Transverse colon (tissue), 4 donors: ENCODE data around the gene ZCCHC4. TPM values are rescaled to one million over a fixed set of nuclear protein-coding genes. Genes with fewer than 3 reads are reported as not detected.

Experiments used
- DNase-seq: peaks from one replicate; pipeline ENCODE4 v3.0.0-alpha.2; 2019
- H3K27ac ChIP-seq, 4 donors: fragments of 200-600 bp; sonication (generic); 2 replicates each; pipeline ENCODE4 v1.5.1; 2016 to 2018; ENCODE audit warnings: inconsistent platforms in 4 of 4
- H3K27me3 ChIP-seq: fragments of 200-600 bp; sonication (generic); 2 replicates; pipeline ENCODE4 v1.5.1; 2017; ENCODE audit warnings: inconsistent platforms
- H3K36me3 ChIP-seq, 4 donors: fragments of 200-600 bp; sonication (generic); 2 replicates each; pipeline ENCODE4 v1.5.1; 2017 to 2019; ENCODE audit warnings: inconsistent platforms in 4 of 4
- H3K4me1 ChIP-seq, 4 donors: fragments of 200-600 bp; sonication (generic); 2 replicates each; pipeline ENCODE4 v1.5.1; 2017 to 2020; ENCODE audit warnings: inconsistent platforms in 4 of 4
- H3K4me3 ChIP-seq, 4 donors: fragments of 200-600 bp; sonication (generic); 1 replicate in 1 of 4; 2 replicates in 3 of 4; pipeline versions ENCODE4 v1.5.1 to v1.6.1; 2017 to 2019; ENCODE audit warnings: inconsistent platforms in 4 of 4
- H3K9me3 ChIP-seq, 2 donors: fragments of 200-600 bp; sonication (generic); 2 replicates each; pipeline ENCODE4 v1.5.1; 2017 to 2019; ENCODE audit warnings: inconsistent platforms in 2 of 2
- CTCF ChIP-seq, 5 experiments: fragments of 200-600 bp in 3 of 5; fragments of 450-650 bp in 2 of 5; sonication (generic) in 3 of 5; IDR thresholded peaks; 1 replicate in 2 of 5; 2 replicates in 3 of 5; pipeline ENCODE4 v1.5.1; 2016 to 2017; ENCODE audit warnings: antibody characterized with exemption in 5 of 5, inconsistent platforms in 3 of 5, mild to moderate bottlenecking in 2 of 5, moderate library complexity in 1 of 5
- EP300 ChIP-seq: sonication (generic); formaldehyde crosslinking; IDR thresholded peaks from one replicate; pipeline ENCODE4 v1.6.1; 2017; ENCODE audit warnings: antibody characterized with exemption, low read depth
- POLR2A ChIP-seq: fragments of 450-650 bp; IDR thresholded peaks from one replicate; pipeline ENCODE4 v1.6.1; 2016; ENCODE audit warnings: antibody characterized with exemption, mild to moderate bottlenecking, moderate library complexity
- POLR2AphosphoS5 ChIP-seq, 3 donors: sonication (generic); formaldehyde crosslinking; IDR thresholded peaks; one replicate each; pipeline ENCODE4 v1.6.1; 2016; ENCODE audit warnings: antibody characterized with exemption in 3 of 3
- WGBS, 2 donors: methylation state at CpG; one replicate each; pipeline ENCODE4 v1.1.5; 2018; ENCODE audit warnings: low coverage in 1 of 2; 5-methylcytosine and 5-hydroxymethylcytosine counted together
- in situ Hi-C, 4 donors: fragments of 200-750 bp; cut with MboI; loops; one replicate each; pipeline versions ENCODE4 v1.15.0 to v1.15.1; 2017; ENCODE audit warnings: low sequenced_read_pairs in 3 of 4, low pct_ligation_motif_present in 1 of 4, low pct_unique_long_range_greater_than_20kb in 1 of 4
- intact Hi-C: fragments of 100-400 bp; cut with DNase I; formaldehyde crosslinking; loops from one replicate; pipeline ENCODE4 v1.15.1; 2023; ENCODE audit warnings: low total_unique reads
- total RNA-seq, 4 donors: library from RNA; depleted of rRNA; stranded (reverse); fragments of >200 nt; gene quantifications; one replicate each; pipeline ENCODE4 v1.1.0, GENCODE V29; 2016

The ZCCHC4 gene, protein sequence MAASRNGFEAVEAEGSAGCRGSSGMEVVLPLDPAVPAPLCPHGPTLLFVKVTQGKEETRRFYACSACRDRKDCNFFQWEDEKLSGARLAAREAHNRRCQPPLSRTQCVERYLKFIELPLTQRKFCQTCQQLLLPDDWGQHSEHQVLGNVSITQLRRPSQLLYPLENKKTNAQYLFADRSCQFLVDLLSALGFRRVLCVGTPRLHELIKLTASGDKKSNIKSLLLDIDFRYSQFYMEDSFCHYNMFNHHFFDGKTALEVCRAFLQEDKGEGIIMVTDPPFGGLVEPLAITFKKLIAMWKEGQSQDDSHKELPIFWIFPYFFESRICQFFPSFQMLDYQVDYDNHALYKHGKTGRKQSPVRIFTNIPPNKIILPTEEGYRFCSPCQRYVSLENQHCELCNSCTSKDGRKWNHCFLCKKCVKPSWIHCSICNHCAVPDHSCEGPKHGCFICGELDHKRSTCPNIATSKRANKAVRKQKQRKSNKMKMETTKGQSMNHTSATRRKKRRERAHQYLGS
- total RNA-seq, result 10 to 100 TPM; 11.2 to 21.7 (median 14.3) TPM

- Histone ChIP-seq H3K36me3 (no peaks in the 10 kb centered on the region), H3K4me3 (peak within 1 kb of the TSS; percentile 33 to 84 (median 66)), H3K9me3 (no peaks in the 10 kb centered on the region), H3K27ac (peak within 1 kb of the TSS; percentile 77 to 90 (median 84)), H3K27me3 (no peaks in the 10 kb centered on the region), H3K4me1 (peaks cover 6 to 13% (median 8%) of the 10 kb centered on the region in 4 donors)
- TF ChIP-seq EP300, result no peak
- TF ChIP-seq POLR2AphosphoS5 (IDR thresholded peaks at IDR 0.05), result peak; percentile 54 to 69 (median 57)
- TF ChIP-seq CTCF (IDR thresholded peaks at IDR 0.05), result peak; percentile 92 to 99 (median 97)
- peak; percentile 64 for TF ChIP-seq POLR2A
- WGBS, 2 donors, result 0 to 2% methylated on average over 4 to 40 of the region's 40 CpGs
- intact Hi-C loops, result no loop called here
- in situ Hi-C loops, result loop anchor here in 1 of 4 donors (25.0 kb wide), 1 partner anchor 100 kb away; no protein-coding TSS in a partner anchor
- peak; percentile 92 for DNase-seq
These were observed at the start of gene ZCCHC4 for GRCh38 chr4:25312496-25313200. ZCCHC4 (plus strand) TSS chr4:25312774; CDS start chr4:25312810, 36 bp downstream.

DNA sequence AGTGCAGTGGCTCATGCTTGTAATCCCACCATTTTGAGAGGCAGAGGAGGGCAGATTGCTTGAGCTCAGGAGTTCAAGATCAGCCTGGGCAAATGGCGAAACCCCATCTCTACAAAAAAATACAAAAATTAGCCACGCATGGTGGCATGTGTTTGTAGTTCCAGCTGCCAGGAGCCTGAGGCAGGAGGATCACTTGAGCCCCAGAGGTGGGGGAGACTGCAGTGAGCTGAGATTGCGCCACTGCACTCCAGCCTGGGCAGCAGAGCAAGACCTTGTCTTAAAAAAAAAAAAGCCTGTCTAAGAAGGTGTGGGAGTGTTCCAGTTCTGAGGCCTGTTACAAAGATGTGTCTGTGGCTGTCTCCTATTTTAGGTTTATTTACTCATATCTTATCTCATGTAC is 40.7 kb upstream of the ZCCHC4 start:
- DNase-seq, result no peak
- TF ChIP-seq CTCF (IDR thresholded peaks at IDR 0.05) (no peak), POLR2AphosphoS5 (IDR thresholded peaks at IDR 0.05) (no peak), EP300 (no peak), POLR2A (no peak)
- Histone ChIP-seq H3K4me3 (no peak overlapping the region), H3K4me1 (no peaks in the 10 kb centered on the region), H3K9me3 (no peaks in the 10 kb centered on the region), H3K36me3 (peaks cover 0 to 42% (median 8%) of the 10 kb centered on the region in 4 donors), H3K27me3 (no peaks in the 10 kb centered on the region), H3K27ac (no peak overlapping the region)
- intact Hi-C loops (no loop called here), in situ Hi-C loops (no loop called here)
- 79 to 98% methylated on average over 3 of the region's 3 CpGs for WGBS, 2 donors

GRCh38 chr4:25280210-25280609 is 32.4 kb upstream of the ZCCHC4 start:
- no peaks in the 10 kb centered on the region for H3K9me3 ChIP-seq
- H3K27ac ChIP-seq, result no peak overlapping the region
- in situ Hi-C loops (no loop called here), intact Hi-C loops (no loop called here)
- no peaks in the 10 kb centered on the region for H3K4me1 ChIP-seq
- peaks cover 0 to 14% (median 0%) of the 10 kb centered on the region in 4 donors for H3K36me3 ChIP-seq
- no peak for DNase-seq
- no peaks in the 10 kb centered on the region for H3K27me3 ChIP-seq
- H3K4me3 ChIP-seq, result no peak overlapping the region
- WGBS, 2 donors, result 68 to 90% methylated on average over 3 to 4 of the region's 4 CpGs
- TF ChIP-seq POLR2A, result no peak
- no peak for TF ChIP-seq POLR2AphosphoS5 (IDR thresholded peaks at IDR 0.05)

DNA sequence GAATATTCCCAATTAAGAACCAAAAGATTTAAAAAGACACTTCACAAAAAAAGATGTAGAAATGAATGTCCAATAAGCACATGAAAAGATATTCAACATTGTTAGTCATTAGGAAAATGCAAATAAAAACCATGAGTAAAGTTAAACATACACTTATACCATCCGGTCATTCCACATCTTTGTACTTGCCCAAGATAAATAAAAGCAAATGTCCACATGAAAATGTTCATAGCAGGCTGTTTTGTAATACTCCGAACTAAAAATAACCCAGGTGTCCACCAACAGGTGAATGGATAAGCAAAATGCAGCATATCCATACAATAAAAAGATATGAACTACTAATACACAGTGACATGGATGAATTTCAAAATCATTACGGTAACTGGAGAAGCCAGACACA is 28.6 kb upstream of the ZCCHC4 start:
- no peak overlapping the region for H3K27ac ChIP-seq
- WGBS, 2 donors, result 59 to 70% methylated on average over 2 to 3 of the region's 3 CpGs
- no peaks in the 10 kb centered on the region for H3K36me3 ChIP-seq
- in situ Hi-C loops, result no loop called here
- H3K9me3 ChIP-seq, result no peaks in the 10 kb centered on the region
- no peaks in the 10 kb centered on the region for H3K4me1 ChIP-seq
- H3K27me3 ChIP-seq, result no peaks in the 10 kb centered on the region
- TF ChIP-seq CTCF (IDR thresholded peaks at IDR 0.05) (no peak), POLR2AphosphoS5 (IDR thresholded peaks at IDR 0.05) (no peak), POLR2A (no peak), EP300 (no peak)
- no peak for DNase-seq
- H3K4me3 ChIP-seq, result no peak overlapping the region
- intact Hi-C loops, result no loop called here
